GM10266 (cell line): ENCODE results near the gene ARHGEF38.

ENCODE experiments used
- DNase-seq: peaks from one replicate; pipeline ENCODE4 v3.0.0; 2012; ENCODE audit errors: extremely low spot score
- TF ChIP-seq, protein P1 (sequence below): IDR thresholded peaks from 2 replicates; pipeline ENCODE4 v1.5.1; 2012; ENCODE audit warnings: mild to moderate bottlenecking, low read depth; ENCODE audit not compliant: control insufficient read depth, insufficient read depth; ENCODE audit errors: missing control alignments

The ARHGEF38 gene

DNA sequence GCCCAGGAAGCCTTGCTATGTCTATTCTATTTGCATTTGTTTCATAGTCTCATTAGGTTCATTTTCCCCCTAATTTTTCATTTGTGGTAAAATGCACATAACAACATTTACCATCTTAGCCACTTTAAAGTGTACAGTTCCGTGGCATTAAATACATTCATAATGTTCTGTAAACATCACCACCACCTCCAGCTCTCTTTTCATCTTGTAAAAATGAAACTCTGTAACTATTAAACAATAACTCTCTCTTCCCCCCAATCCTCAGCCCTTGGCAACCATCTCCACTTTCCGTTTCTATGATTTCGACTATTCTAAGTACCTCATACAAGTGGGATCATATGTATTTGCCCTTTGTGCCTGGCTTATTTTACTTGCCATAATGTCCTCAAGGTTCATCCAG, 19.9 kb downstream of the ARHGEF38 start:
- TF ChIP-seq, protein P1, sequence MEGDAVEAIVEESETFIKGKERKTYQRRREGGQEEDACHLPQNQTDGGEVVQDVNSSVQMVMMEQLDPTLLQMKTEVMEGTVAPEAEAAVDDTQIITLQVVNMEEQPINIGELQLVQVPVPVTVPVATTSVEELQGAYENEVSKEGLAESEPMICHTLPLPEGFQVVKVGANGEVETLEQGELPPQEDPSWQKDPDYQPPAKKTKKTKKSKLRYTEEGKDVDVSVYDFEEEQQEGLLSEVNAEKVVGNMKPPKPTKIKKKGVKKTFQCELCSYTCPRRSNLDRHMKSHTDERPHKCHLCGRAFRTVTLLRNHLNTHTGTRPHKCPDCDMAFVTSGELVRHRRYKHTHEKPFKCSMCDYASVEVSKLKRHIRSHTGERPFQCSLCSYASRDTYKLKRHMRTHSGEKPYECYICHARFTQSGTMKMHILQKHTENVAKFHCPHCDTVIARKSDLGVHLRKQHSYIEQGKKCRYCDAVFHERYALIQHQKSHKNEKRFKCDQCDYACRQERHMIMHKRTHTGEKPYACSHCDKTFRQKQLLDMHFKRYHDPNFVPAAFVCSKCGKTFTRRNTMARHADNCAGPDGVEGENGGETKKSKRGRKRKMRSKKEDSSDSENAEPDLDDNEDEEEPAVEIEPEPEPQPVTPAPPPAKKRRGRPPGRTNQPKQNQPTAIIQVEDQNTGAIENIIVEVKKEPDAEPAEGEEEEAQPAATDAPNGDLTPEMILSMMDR, result no peak
- DNase-seq, result no peak

DNA sequence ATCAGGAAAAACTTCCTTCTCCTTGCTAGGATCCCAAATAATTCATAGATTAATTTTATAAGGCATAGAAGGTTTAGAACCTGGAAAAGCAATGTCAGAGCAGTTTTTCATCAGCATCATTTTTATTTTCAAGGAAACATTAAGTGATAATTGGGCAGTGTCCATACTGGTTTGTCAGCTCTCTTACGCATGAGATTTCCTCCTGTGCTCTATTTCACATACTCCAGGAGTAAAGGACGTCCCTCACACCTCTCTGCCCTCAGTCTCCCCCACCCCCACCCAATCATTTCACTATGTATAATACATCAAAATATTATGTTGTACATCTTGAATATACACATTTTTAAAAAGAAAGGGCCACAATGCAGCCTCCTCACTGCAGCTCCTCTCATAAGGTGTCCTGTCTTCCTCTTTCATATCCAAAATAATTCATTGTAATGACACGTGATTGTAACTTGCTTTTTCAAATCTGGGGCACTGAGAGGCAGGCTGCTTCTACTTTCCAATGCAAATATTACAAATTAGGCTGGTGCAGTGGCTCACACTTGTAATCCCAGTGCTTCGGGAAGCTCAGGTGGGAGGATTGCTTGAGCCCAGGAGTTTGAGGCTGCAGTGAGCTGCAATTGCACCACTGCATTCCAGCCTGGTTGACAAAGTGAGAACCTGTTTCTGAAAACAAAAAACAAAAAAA, 34.4 kb downstream of the ARHGEF38 start:
- DNase-seq, result no peak

DNA sequence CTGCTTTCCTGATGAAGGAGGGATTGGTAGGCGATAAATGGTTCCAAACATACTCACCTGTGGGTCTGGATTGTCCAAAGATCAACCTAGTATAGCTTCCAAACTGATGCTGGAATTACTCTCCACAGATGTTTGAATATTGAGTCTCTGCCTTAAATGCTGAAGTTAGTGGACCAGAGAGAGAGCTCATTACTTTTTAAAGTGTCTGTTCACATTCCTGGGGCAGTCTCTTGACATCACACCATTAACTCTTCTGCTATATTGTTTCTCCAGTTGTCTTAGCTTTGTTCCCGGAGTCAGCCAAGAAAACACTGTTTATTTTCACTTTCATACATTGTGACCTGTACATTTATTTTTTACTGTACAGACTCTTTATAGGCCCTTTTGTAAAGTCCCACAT, 35.4 kb downstream of the ARHGEF38 start:
- DNase-seq, result no peak
- TF ChIP-seq, protein P1, result no peak

More for the DNA sequence above, 34.4 kb downstream of the ARHGEF38 start:
- TF ChIP-seq, protein P1, result no peak

DNA sequence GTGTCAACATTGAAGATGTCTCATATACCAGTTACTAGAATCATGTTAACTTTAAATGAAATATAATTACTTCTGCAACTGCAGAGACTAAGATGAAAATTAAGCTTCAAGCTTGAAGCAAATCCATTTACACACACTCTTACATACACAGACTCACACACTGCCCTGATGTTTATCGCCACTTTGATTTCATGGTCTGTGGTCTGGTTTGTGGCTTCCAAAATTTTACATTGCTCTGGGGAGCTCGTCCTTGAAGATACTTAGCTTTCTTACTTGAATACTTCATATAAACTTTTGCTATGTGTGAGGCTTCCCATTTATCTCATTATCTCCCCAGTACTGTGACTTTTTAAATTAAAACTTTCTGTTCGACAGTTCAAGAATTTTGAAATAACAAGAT, 35.8 kb downstream of the ARHGEF38 start:
- DNase-seq, result no peak
- TF ChIP-seq, protein P1, result no peak

DNA sequence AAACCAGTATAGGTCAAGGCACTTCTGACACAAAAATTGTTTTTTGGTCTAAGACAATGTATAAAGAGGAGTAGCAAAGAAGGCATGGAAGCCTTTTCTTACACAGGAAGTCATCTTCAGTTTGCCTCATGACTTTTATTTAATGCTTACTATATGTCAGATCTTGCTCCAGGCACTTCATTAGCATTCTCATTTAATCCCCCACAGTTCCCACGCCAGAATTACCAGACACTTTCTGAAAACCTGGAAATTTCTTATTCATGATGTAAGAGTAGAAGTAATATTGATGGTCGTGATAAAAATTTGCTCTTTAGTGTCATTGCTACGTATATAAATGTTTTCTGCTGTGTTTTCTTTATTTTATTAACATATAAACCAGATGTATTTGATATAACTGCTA, 39.2 kb downstream of the ARHGEF38 start:
- no peak for DNase-seq
- TF ChIP-seq, protein P1, result no peak

DNA sequence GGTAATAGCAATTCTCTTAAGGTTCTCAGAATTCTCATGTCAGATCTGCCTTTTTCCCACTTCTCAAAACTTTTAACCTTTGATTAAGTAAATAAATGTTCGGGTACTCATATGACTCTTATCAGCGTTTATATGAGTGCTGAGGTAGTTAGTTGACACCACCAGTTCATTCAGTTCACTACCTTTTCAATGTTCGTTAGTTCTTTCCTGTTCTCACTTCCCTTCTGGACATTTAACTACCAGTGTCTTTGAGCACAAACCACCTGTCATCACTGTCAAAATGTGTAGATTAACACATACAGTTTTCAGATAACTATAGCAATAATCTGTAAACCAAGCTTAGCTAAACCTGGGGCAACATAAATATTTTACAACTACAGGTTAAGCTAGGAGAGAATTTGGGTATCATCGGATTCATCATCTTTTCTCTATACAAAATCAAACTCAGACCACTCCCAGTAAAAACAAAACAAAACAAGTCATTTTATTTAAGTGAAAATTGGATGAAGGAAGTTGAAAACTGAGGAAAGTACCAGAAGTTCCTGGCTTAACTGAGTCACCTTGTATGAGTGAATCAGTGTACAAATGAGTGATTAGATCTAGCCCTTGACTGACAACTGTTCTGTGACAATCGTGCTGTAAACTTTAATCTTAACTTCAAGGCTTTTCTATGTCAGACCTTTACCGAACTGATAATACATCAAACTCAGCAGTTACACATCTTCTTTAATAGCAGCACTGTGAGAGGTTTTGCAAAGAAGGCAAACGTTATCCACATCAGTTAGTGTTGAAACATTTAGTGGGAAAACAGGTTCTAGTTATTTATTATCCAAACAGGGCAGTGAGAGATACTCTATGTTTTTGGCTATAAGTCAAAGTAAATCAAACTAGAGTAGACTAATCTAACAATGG, 41.9 kb downstream of the ARHGEF38 start:
- TF ChIP-seq, protein P1, result no peak
- peak; percentile 24 for DNase-seq

DNA sequence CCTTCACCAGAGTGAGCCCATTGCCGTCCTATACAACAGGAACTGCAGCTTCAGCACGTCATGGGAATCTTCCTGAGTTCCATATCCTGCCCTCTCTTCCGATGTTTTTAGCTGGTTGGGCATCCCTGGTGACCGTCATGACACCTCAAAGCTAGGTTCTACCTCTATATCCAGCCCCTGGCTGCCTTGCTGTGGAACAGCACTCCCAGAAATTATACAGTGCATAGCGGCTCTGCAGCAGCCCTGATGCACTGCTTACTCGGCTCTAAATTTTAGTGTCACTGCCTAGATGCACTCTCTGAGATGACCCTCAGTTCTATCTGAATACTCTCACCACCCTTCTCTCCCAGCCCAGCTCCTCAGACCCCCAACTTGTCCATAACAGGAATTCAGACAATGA, 44.3 kb downstream of the ARHGEF38 start:
- no peak for DNase-seq
- TF ChIP-seq, protein P1, result no peak
